HepG2 (cell line): ENCODE measurements around the gene RRP9. TPM values are rescaled to one million over a fixed set of nuclear protein-coding genes. Genes with fewer than 3 reads are reported as not detected.
A peak's percentile ranks its signal among the peaks of the same experiment; 100 is the strongest.

ENCODE experiments used
- ATAC-seq: fragments of 200-7000 bp; cut with Tn5 transposase; 3 replicates; pipeline ENCODE4 v1.9.1; 2020; ENCODE audit warnings: mild to moderate bottlenecking, moderate library complexity
- BruUV-seq: library from RNA; stranded (reverse); fragments of 400-500 nt; replicated peaks from 2 replicates; lab custom pipeline; 2021; lab: Mats Ljungman, UMichigan
- CTCF ChIA-PET: fragments of 300-600 bp; formaldehyde crosslinking; extraction: SDS; loops from one replicate; lab custom pipeline; 2021; ENCODE audit warnings: low total read pairs, inconsistent platforms, low intra/inter-chr PET ratio; lab: Yijun Ruan, JAX
- POLR2A ChIA-PET: fragments of 350-600 bp; sonication (Branson Sonifier 250); formaldehyde crosslinking; loops from one replicate; lab custom pipeline; 2020; ENCODE audit warnings: antibody characterized with exemption, inconsistent platforms; lab: Yijun Ruan, JAX
- DNase-seq: peaks from one replicate; pipeline ENCODE4 v3.0.0-alpha.2; 2015; ENCODE audit warnings: low spot score
- FAIRE-seq: peaks from 3 replicates; lab custom pipeline; 2011; peaks lifted over from hg19 to GRCh38; lab: Jason Lieb, UNC
- H2AFZ ChIP-seq: one replicate; pipeline ENCODE4 v1.6.1; 2011; ENCODE audit warnings: low read length, inconsistent platforms
- H3K27ac ChIP-seq: fragments of 300-600 bp; 3 replicates; pipeline ENCODE4 v1.8.0; 2011; ENCODE audit warnings: mixed run types, mild to moderate bottlenecking, mixed read lengths, low read length, inconsistent platforms; ENCODE audit not compliant: insufficient read depth; ENCODE audit errors: extremely low read length
- H3K27me3 ChIP-seq, 2 experiments: fragments of 200-600 bp in 1 of 2; 2 replicates in 1 of 2; 3 replicates in 1 of 2; pipeline versions ENCODE4 v1.6.0 to v1.8.0; 2011; ENCODE audit warnings: low read length in 2 of 2, mild to moderate bottlenecking in 2 of 2, moderate library complexity in 2 of 2, inconsistent platforms in 1 of 2; ENCODE audit not compliant: insufficient read depth in 2 of 2, control insufficient read depth in 1 of 2
- H3K36me3 ChIP-seq, 2 experiments: fragments of 200-600 bp in 1 of 2; replicated peaks in 1 of 2; 2 replicates in 1 of 2; 3 replicates in 1 of 2; pipeline versions ENCODE4 v1.5.1 to v1.8.0; 2011; ENCODE audit warnings: low read length in 2 of 2, inconsistent platforms in 1 of 2; ENCODE audit not compliant: insufficient read depth in 2 of 2, control insufficient read depth in 1 of 2
- H3K4me1 ChIP-seq: 2 replicates; pipeline ENCODE4 v1.5.1; 2012; ENCODE audit warnings: low read length, inconsistent platforms; ENCODE audit not compliant: insufficient read depth
- H3K4me2 ChIP-seq: 2 replicates; pipeline ENCODE4 v1.6.0; 2011; ENCODE audit warnings: low read depth, low read length, inconsistent platforms
- H3K4me3 ChIP-seq, 3 experiments: fragments of 200-600 bp in 1 of 3; sonication (generic), shearing (Covaris generic) in 1 of 3; replicated peaks in 1 of 3; 2 replicates each; pipeline ENCODE4 v1.5.1; 2011 to 2016; ENCODE audit warnings: low read length in 3 of 3, inconsistent platforms in 2 of 3, low read depth in 2 of 3, mild to moderate bottlenecking in 2 of 3, control low read depth in 1 of 3, mixed read lengths in 1 of 3; ENCODE audit not compliant: insufficient read depth in 1 of 3
- H3K79me2 ChIP-seq: one replicate; pipeline ENCODE4 v1.6.1; 2011; ENCODE audit warnings: low read length, inconsistent platforms; ENCODE audit not compliant: insufficient read depth
- H3K9ac ChIP-seq: 2 replicates; pipeline ENCODE4 v1.6.0; 2011; ENCODE audit warnings: mild to moderate bottlenecking, low read depth, low read length, inconsistent platforms; ENCODE audit not compliant: insufficient read depth
- H3K9me3 ChIP-seq: 2 replicates; pipeline ENCODE4 v1.5.1; 2012; ENCODE audit warnings: mild to moderate bottlenecking, low read length
- H4K20me1 ChIP-seq: 2 replicates; pipeline ENCODE4 v1.6.0; 2011; ENCODE audit warnings: inconsistent platforms, mild to moderate bottlenecking, low read length, moderate library complexity; ENCODE audit not compliant: insufficient read depth
- AGO2 ChIP-seq: fragments of 200-400 bp; formaldehyde crosslinking; optimal IDR thresholded peaks from 2 replicates; pipeline ENCODE3; 2017; ENCODE audit warnings: mild to moderate bottlenecking, low read depth, low read length, moderate library complexity
- FLYWCH1 ChIP-seq: sonication (generic); formaldehyde crosslinking; IDR thresholded peaks from 2 replicates; pipeline ENCODE4 v1.8.1; 2023; ENCODE audit warnings: mild to moderate bottlenecking, missing genetic modification reagents
- GABPA ChIP-seq, 2 experiments: IDR thresholded peaks; 2 replicates each; pipeline ENCODE4 v1.6.1; 2011 to 2016; ENCODE audit warnings: low read depth in 2 of 2, low read length in 1 of 2, missing biosample characterization in 1 of 2, missing genetic modification characterization in 1 of 2
- KMT2A ChIP-seq: sonication (generic); formaldehyde crosslinking; IDR thresholded peaks from 2 replicates; pipeline ENCODE4 v1.4.0; 2020; ENCODE audit warnings: missing genetic modification reagents
- SMYD3 ChIP-seq: sonication (generic); formaldehyde crosslinking; IDR thresholded peaks from 2 replicates; pipeline ENCODE4 v1.8.1; 2023; ENCODE audit warnings: mild to moderate bottlenecking, missing genetic modification reagents
- WIZ ChIP-seq: sonication (generic); formaldehyde crosslinking; IDR thresholded peaks from 2 replicates; pipeline ENCODE4 v1.5.1; 2020; ENCODE audit warnings: mild to moderate bottlenecking, missing genetic modification reagents
- ZNF496 ChIP-seq: sonication (generic); formaldehyde crosslinking; IDR thresholded peaks from 2 replicates; pipeline ENCODE4 v1.8.1; 2023; ENCODE audit warnings: mild to moderate bottlenecking, moderate library complexity, missing genetic modification reagents; ENCODE audit not compliant: insufficient replicate concordance
- ZNF577 ChIP-seq: sonication (generic); formaldehyde crosslinking; IDR thresholded peaks from 2 replicates; pipeline ENCODE4 v1.4.0; 2020; ENCODE audit warnings: mild to moderate bottlenecking, low read depth, missing genetic modification reagents, borderline replicate concordance
- ZNF616 ChIP-seq: sonication (generic); formaldehyde crosslinking; IDR thresholded peaks from 2 replicates; pipeline ENCODE4 v1.5.0; 2020; ENCODE audit warnings: low read depth, mild to moderate bottlenecking, missing genetic modification reagents
- WGBS: methylation state at CpG from one replicate; pipeline ENCODE4 v1.1.6; 2017; ENCODE audit warnings: low lambda C conversion rate; 5-methylcytosine and 5-hydroxymethylcytosine counted together
- in situ Hi-C: cut with HindIII; loops from 2 replicates; pipeline ENCODE4 v1.10.0; 2017; ENCODE audit warnings: low pct_unique_long_range_greater_than_20kb; ENCODE audit not compliant: extremely low pct_ligation_motif_present
- intact Hi-C: fragments of 100-400 bp; cut with micrococcal nuclease; formaldehyde crosslinking; loops from one replicate; pipeline ENCODE4 v1.10.0; 2022; ENCODE audit not compliant: unreplicated experiment
- polyA plus RNA-seq, 8 experiments: library from polyadenylated mRNA; depleted of rRNA in 3 of 8; stranded (reverse) in 7 of 8; unstranded in 1 of 8; fragments of >200 nt; fragmentation: Illumina TruSeq in 4 of 8; extraction: Trizol in 4 of 8; gene quantifications; 2 replicates each; pipeline versions ENCODE4 v1.2.1 to v1.2.3, GENCODE V29; 2011 to 2016; ENCODE audit warnings: low read depth in 4 of 8, missing spikeins in 1 of 8, mixed read lengths in 1 of 8; ENCODE audit not compliant: insufficient read depth in 1 of 8
- total RNA-seq, 5 experiments: library from RNA; depleted of rRNA; stranded (reverse); fragments of >200 nt; fragmentation: Illumina TruSeq; extraction: Trizol; gene quantifications; 2 replicates each; pipeline ENCODE4 v1.2.3, GENCODE V29; 2016; ENCODE audit warnings: low read depth in 1 of 5
- TF ChIP-seq, protein P1 (sequence below): IDR thresholded peaks from 2 replicates; pipeline ENCODE4 v1.6.1; 2018; ENCODE audit warnings: missing genetic modification reagents
- TF ChIP-seq, protein P2 (sequence below): sonication (generic); formaldehyde crosslinking; IDR thresholded peaks from 2 replicates; pipeline ENCODE4 v1.8.0; 2022; ENCODE audit warnings: missing genetic modification reagents, mild to moderate bottlenecking, moderate library complexity, borderline replicate concordance
- TF ChIP-seq, protein P3 (sequence below): sonication (generic); formaldehyde crosslinking; IDR thresholded peaks from 2 replicates; pipeline ENCODE4 v1.4.0; 2020; ENCODE audit warnings: missing genetic modification reagents
- TF ChIP-seq, protein P4 (sequence below): IDR thresholded peaks from 2 replicates; pipeline ENCODE4 v1.6.1; 2016; ENCODE audit warnings: low read depth

Gene RRP9
- total and polyA plus RNA-seq, 2 of the 13 experiments (the other 11 are each of a cell fraction or from before 2014, with no cell fraction given), result 14.8 to 44.0 TPM

DNA sequence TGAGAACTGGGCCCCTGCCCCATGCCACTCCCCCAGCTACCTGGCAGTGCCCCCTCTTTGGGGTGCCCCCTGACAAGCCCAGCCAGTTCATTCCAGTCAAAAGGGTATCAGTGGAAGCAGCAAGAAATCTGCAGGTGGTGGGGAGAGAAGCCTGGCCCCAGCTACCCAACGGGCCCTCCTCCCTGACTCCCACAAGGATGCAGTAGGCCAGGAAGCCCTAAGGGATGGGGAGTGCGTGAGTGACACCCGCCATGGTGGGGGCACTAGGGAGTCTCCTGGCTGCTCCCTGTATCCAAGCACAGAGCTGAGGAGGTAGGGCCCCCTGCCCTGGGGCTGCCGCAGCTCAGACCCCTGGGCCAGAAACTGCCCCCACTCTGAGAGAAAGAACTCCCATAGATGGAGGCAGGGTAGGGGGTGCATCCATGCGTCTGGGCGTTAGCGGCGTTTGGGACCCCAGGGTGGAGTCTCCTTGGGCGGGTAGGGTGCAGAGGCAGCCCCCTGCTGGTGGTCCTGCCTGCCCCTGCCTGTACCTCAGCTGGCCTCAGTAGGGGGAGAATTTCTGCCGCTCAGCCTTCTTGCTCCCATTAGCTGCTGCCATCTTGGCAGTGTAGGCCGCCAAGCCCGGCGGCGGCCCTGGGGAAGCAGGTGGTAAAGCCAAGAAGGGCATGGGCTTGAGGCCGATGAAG, 16.0 kb upstream of the RRP9 start (continued):
- TF ChIP-seq ZNF496, result no peak
- TF ChIP-seq, all 625 proteins: peak for 0

DNA sequence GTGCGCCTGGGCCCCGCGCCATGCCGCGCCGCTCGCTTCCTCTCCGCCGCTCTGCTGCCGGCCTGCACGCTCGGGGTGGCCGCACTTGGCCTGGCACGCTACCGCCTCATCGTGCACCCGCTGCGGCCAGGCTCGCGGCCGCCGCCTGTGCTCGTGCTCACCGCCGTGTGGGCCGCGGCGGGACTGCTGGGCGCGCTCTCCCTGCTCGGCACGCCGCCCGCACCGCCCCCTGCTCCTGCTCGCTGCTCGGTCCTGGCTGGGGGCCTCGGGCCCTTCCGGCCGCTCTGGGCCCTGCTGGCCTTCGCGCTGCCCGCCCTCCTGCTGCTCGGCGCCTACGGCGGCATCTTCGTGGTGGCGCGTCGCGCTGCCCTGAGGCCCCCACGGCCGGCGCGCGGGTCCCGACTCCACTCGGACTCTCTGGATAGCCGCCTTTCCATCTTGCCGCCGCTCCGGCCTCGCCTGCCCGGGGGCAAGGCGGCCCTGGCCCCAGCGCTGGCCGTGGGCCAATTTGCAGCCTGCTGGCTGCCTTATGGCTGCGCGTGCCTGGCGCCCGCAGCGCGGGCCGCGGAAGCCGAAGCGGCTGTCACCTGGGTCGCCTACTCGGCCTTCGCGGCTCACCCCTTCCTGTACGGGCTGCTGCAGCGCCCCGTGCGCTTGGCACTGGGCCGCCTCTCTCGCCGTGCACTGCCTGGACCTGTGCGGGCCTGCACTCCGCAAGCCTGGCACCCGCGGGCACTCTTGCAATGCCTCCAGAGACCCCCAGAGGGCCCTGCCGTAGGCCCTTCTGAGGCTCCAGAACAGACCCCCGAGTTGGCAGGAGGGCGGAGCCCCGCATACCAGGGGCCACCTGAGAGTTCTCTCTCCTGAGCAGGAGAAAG, 14.4 kb upstream of the RRP9 start:
- Histone ChIP-seq H2AFZ (no peak overlapping the region), H3K4me1 (peaks cover 10% of the 10 kb centered on the region), H4K20me1 (no peaks in the 10 kb centered on the region), H3K4me2 (no peak overlapping the region), H3K27ac (no peak overlapping the region), H3K36me3 (peaks cover 4 to 19% of the 10 kb centered on the region in 2 experiments; a peak in 4 of 5 replicates), H3K27me3 (no peaks in the 10 kb centered on the region), H3K79me2 (no peaks in the 10 kb centered on the region), H3K9ac (no peak overlapping the region), H3K9me3 (no peaks in the 10 kb centered on the region), H3K4me3 (no peak overlapping the region)
- CTCF ChIA-PET, result no interaction called here
- POLR2A ChIA-PET, result interaction anchor here (1.3 kb wide), 1 partner anchor 17 kb away, joined by 4 read pairs; the partner anchor contains the start of gene ABHD14B
- 97% methylated on average over 85 of the region's 97 CpGs for WGBS
- DNase-seq, result no peak
- in situ Hi-C loops, result no loop called here
- intact Hi-C loops, result no loop called here
- FAIRE-seq, result no peak
- peak; percentile 18 for ATAC-seq
- no TSS peak for BruUV-seq
- no peak for TF ChIP-seq ZNF616
- no peak for TF ChIP-seq ZNF577 (CRISPR knock-in tag)
- TF ChIP-seq, protein P1, sequence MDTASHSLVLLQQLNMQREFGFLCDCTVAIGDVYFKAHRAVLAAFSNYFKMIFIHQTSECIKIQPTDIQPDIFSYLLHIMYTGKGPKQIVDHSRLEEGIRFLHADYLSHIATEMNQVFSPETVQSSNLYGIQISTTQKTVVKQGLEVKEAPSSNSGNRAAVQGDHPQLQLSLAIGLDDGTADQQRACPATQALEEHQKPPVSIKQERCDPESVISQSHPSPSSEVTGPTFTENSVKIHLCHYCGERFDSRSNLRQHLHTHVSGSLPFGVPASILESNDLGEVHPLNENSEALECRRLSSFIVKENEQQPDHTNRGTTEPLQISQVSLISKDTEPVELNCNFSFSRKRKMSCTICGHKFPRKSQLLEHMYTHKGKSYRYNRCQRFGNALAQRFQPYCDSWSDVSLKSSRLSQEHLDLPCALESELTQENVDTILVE (CRISPR knock-in tag), result no peak
- TF ChIP-seq, protein P2, sequence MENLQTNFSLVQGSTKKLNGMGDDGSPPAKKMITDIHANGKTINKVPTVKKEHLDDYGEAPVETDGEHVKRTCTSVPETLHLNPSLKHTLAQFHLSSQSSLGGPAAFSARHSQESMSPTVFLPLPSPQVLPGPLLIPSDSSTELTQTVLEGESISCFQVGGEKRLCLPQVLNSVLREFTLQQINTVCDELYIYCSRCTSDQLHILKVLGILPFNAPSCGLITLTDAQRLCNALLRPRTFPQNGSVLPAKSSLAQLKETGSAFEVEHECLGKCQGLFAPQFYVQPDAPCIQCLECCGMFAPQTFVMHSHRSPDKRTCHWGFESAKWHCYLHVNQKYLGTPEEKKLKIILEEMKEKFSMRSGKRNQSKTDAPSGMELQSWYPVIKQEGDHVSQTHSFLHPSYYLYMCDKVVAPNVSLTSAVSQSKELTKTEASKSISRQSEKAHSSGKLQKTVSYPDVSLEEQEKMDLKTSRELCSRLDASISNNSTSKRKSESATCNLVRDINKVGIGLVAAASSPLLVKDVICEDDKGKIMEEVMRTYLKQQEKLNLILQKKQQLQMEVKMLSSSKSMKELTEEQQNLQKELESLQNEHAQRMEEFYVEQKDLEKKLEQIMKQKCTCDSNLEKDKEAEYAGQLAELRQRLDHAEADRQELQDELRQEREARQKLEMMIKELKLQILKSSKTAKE (CRISPR knock-in tag), result no peak
- TF ChIP-seq, protein P3, sequence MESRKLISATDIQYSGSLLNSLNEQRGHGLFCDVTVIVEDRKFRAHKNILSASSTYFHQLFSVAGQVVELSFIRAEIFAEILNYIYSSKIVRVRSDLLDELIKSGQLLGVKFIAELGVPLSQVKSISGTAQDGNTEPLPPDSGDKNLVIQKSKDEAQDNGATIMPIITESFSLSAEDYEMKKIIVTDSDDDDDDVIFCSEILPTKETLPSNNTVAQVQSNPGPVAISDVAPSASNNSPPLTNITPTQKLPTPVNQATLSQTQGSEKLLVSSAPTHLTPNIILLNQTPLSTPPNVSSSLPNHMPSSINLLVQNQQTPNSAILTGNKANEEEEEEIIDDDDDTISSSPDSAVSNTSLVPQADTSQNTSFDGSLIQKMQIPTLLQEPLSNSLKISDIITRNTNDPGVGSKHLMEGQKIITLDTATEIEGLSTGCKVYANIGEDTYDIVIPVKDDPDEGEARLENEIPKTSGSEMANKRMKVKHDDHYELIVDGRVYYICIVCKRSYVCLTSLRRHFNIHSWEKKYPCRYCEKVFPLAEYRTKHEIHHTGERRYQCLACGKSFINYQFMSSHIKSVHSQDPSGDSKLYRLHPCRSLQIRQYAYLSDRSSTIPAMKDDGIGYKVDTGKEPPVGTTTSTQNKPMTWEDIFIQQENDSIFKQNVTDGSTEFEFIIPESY (CRISPR knock-in tag), result peak; percentile 85
- TF ChIP-seq SMYD3 (CRISPR knock-in tag), result no peak
- TF ChIP-seq WIZ, result no peak
- TF ChIP-seq, protein P4, sequence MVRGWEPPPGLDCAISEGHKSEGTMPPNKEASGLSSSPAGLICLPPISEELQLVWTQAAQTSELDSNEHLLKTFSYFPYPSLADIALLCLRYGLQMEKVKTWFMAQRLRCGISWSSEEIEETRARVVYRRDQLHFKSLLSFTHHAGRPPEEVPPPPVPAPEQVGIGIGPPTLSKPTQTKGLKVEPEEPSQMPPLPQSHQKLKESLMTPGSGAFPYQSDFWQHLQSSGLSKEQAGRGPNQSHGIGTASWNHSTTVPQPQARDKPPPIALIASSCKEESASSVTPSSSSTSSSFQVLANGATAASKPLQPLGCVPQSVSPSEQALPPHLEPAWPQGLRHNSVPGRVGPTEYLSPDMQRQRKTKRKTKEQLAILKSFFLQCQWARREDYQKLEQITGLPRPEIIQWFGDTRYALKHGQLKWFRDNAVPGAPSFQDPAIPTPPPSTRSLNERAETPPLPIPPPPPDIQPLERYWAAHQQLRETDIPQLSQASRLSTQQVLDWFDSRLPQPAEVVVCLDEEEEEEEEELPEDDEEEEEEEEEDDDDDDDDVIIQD, result no peak
- TF ChIP-seq GABPA (IDR thresholded peaks at IDR 0.05; ENCODE audit: low read depth, low read length), result no peak
- no peak for TF ChIP-seq GABPA (CRISPR knock-in tag; IDR thresholded peaks at IDR 0.05; ENCODE audit: low read depth)
- TF ChIP-seq AGO2, result peak; percentile 77
- TF ChIP-seq FLYWCH1 (CRISPR knock-in tag), result no peak
- TF ChIP-seq KMT2A (CRISPR knock-in tag), result no peak
